Muscle layer of colon (tissue), 2 donors: ENCODE measurements around the gene BACH2.

ENCODE experiments used
- H3K27ac ChIP-seq: one replicate; pipeline ENCODE4 v1.7.0; 2013; ENCODE audit warnings: low read depth, mild to moderate bottlenecking, low read length, moderate library complexity
- H3K27me3 ChIP-seq, 2 donors: one replicate each; pipeline ENCODE4 v1.7.0; 2013; ENCODE audit warnings: low read length in 2 of 2, mild to moderate bottlenecking in 2 of 2; ENCODE audit not compliant: insufficient read depth in 2 of 2, control insufficient read depth in 1 of 2
- H3K36me3 ChIP-seq: one replicate; pipeline ENCODE4 v1.7.0; 2013; ENCODE audit warnings: mild to moderate bottlenecking, low read length; ENCODE audit not compliant: insufficient read depth
- H3K4me1 ChIP-seq: one replicate; pipeline ENCODE4 v1.7.0; 2013; ENCODE audit warnings: mild to moderate bottlenecking, low read length; ENCODE audit not compliant: insufficient read depth
- H3K4me3 ChIP-seq, 2 donors: one replicate each; pipeline ENCODE4 v1.7.0; 2013; ENCODE audit warnings: low read length in 2 of 2, low read depth in 1 of 2, mild to moderate bottlenecking in 1 of 2, moderate library complexity in 1 of 2
- H3K9ac ChIP-seq: one replicate; pipeline ENCODE4 v1.7.0; 2013; ENCODE audit warnings: low read length
- H3K9me3 ChIP-seq: one replicate; pipeline ENCODE4 v1.7.0; 2013; ENCODE audit warnings: mild to moderate bottlenecking, low read length
- donor health status: abdominal sarcoma.
- donor health status: Adenocarcinoma of cecum.

The BACH2 gene

DNA sequence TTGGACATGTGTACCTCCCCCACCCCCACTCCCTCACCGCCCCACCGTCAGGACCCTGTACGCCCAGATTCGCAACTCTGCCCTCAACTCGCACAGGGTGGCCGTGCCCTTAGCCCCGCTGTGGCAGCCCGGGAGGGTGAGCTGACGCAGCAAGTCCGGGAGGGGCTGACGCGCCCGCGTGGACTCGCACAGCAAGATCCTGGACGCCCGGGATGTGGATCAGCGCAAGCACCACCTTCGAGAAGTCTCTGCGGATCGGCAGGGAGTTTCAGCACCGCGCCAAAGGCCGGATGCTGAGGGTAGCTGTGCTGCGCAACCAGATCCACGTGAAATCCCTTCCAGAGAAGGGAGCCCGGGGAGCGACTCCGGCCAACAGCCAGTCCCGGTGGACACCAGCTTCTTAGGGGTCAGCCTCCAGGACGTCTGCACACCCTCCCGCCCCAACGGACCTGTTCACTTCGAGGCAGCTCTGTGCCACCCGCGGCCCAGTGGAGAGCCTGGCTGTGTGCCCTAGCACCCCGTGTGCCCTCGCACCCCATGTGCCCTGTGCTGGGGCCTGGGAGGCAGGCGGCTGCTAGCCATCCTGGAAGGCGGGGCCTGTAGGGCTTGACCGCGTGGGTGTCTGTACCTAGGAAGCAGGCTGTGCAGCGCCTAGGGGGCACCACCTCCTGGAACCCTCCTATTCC, 409.0 kb downstream of the BACH2 start:
- Histone ChIP-seq H3K4me1 (no peaks in the 10 kb centered on the region), H3K9me3 (no peaks in the 10 kb centered on the region), H3K4me3 (no peak overlapping the region), H3K36me3 (no peaks in the 10 kb centered on the region), H3K9ac (no peak overlapping the region), H3K27ac (no peak overlapping the region), H3K27me3 (no peaks in the 10 kb centered on the region)

DNA sequence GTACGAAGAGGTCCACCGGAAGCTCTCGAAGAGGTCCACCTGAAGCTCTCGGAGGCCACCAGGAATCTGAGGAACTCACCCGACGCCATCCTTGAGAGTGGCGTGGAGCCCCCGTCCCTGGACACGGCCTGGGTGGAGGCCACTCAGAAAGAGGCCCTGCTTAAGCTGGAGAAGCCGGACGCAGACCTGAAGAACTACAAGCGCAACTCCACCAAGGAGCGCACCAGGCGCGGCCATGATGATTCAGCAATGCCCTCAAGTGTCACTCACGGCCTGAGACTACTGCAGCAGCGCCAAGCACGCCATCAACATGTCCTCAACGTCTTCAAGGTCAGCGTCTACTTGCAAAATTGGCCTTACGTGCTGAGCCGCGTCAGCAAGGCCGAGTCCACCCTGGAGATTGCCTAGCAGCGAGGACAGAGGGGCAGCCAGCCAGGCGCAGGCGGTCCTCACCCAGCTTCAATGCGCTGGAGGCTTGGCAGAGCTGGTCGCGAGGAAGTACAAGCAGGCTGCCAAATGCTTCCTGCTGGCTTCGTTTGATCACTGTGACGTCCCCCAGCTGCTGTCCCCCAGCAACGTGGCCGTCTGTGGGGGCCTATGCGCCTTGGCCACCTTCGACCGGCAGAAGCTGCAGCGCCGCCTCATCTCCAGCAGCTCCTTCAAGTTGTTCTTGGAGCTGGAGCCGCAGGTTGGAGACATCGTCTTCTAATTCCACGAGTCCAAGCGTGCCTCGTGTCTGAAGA, 410.1 kb downstream of the BACH2 start:
- Histone ChIP-seq H3K4me1 (no peaks in the 10 kb centered on the region), H3K9ac (no peak overlapping the region), H3K9me3 (no peaks in the 10 kb centered on the region), H3K36me3 (no peaks in the 10 kb centered on the region), H3K27me3 (no peaks in the 10 kb centered on the region), H3K27ac (no peak overlapping the region), H3K4me3 (no peak overlapping the region)
